Measurements from ENCODE around the gene GRPEL2.

DNA sequence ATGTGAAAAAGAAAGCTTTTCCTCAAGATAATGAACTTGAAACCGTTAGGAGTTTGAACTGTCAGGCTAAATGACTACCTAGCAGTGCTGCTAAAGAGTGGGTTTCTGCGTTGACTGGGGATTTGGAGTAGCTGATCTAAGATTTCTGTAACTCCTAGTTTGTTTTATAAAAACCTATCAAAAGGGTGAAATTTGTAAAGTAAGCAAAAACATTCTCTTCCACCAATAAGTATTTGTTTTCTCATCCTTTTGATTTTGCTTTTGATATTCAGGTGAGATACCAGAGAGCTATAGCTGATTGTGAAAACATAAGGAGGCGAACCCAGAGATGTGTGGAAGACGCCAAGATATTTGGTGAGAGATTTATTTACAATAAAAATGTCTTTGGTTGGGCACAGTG is 4.1 kb downstream of the GRPEL2 start:
- no peak for TF ChIP-seq YY1 (IDR thresholded peaks at IDR 0.05; ENCODE audit: extremely low read depth, insufficient replicate concordance, low read depth, low read length)
- TF ChIP-seq, protein P1, sequence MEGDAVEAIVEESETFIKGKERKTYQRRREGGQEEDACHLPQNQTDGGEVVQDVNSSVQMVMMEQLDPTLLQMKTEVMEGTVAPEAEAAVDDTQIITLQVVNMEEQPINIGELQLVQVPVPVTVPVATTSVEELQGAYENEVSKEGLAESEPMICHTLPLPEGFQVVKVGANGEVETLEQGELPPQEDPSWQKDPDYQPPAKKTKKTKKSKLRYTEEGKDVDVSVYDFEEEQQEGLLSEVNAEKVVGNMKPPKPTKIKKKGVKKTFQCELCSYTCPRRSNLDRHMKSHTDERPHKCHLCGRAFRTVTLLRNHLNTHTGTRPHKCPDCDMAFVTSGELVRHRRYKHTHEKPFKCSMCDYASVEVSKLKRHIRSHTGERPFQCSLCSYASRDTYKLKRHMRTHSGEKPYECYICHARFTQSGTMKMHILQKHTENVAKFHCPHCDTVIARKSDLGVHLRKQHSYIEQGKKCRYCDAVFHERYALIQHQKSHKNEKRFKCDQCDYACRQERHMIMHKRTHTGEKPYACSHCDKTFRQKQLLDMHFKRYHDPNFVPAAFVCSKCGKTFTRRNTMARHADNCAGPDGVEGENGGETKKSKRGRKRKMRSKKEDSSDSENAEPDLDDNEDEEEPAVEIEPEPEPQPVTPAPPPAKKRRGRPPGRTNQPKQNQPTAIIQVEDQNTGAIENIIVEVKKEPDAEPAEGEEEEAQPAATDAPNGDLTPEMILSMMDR (IDR thresholded peaks at IDR 0.05 in 2 of 3, conservative IDR thresholded peaks at IDR 0.05 in 1 of 3; ENCODE audit: borderline replicate concordance in 1 of 3, insufficient read depth in 1 of 3, low read depth in 2 of 3, low read length in 2 of 3) = no peak
- no peak for TF ChIP-seq CEBPB (IDR thresholded peaks at IDR 0.05; ENCODE audit: low read depth)
- TF ChIP-seq EZH2 (IDR thresholded peaks at IDR 0.05) = no peak
- no peak for TF ChIP-seq POLR2AphosphoS5 (IDR thresholded peaks at IDR 0.05; ENCODE audit: low read depth, low read length)
- TF ChIP-seq POLR2A (IDR thresholded peaks at IDR 0.05; ENCODE audit: borderline replicate concordance, extremely low read depth, insufficient read depth, insufficient read length) = no peak
- TF ChIP-seq EGR1 (IDR thresholded peaks at IDR 0.05; ENCODE audit: low read depth) = no peak
- TF ChIP-seq, protein P2, sequence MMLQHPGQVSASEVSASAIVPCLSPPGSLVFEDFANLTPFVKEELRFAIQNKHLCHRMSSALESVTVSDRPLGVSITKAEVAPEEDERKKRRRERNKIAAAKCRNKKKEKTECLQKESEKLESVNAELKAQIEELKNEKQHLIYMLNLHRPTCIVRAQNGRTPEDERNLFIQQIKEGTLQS (IDR thresholded peaks at IDR 0.05) = no peak
- no peak for TF ChIP-seq RAD21 (IDR thresholded peaks at IDR 0.05; ENCODE audit: low read depth)
- TF ChIP-seq, protein P3, sequence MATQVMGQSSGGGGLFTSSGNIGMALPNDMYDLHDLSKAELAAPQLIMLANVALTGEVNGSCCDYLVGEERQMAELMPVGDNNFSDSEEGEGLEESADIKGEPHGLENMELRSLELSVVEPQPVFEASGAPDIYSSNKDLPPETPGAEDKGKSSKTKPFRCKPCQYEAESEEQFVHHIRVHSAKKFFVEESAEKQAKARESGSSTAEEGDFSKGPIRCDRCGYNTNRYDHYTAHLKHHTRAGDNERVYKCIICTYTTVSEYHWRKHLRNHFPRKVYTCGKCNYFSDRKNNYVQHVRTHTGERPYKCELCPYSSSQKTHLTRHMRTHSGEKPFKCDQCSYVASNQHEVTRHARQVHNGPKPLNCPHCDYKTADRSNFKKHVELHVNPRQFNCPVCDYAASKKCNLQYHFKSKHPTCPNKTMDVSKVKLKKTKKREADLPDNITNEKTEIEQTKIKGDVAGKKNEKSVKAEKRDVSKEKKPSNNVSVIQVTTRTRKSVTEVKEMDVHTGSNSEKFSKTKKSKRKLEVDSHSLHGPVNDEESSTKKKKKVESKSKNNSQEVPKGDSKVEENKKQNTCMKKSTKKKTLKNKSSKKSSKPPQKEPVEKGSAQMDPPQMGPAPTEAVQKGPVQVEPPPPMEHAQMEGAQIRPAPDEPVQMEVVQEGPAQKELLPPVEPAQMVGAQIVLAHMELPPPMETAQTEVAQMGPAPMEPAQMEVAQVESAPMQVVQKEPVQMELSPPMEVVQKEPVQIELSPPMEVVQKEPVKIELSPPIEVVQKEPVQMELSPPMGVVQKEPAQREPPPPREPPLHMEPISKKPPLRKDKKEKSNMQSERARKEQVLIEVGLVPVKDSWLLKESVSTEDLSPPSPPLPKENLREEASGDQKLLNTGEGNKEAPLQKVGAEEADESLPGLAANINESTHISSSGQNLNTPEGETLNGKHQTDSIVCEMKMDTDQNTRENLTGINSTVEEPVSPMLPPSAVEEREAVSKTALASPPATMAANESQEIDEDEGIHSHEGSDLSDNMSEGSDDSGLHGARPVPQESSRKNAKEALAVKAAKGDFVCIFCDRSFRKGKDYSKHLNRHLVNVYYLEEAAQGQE (IDR thresholded peaks at IDR 0.05; ENCODE audit: low read depth) = no peak
